ENCODE results near the gene DIS3L. TPM values are rescaled to one million over a fixed set of nuclear protein-coding genes. Genes with fewer than 3 reads are reported as not detected.

DIS3L gene
- total RNA-seq, 1 donor from 2014 or later, result 51.1 TPM

GRCh38 chr15:66269326-66270090 lies 23.9 kb upstream of the DIS3L start:
- no peak for TF ChIP-seq CTCF (IDR thresholded peaks at IDR 0.05; ENCODE audit: unreplicated experiment)
- H3K9me3 Mint-ChIP-seq (ENCODE audit: low read depth), result no peaks in the 10 kb centered on the region
- H3K36me3 Mint-ChIP-seq (ENCODE audit: insufficient read depth), result no peaks in the 10 kb centered on the region
- H3K27ac Mint-ChIP-seq, result no peak overlapping the region
- no peak overlapping the region for H3K4me3 Mint-ChIP-seq (ENCODE audit: low read depth)
- H3K4me1 Mint-ChIP-seq (ENCODE audit: low read depth), result peaks cover 3% of the 10 kb centered on the region
- peaks cover 10% of the 10 kb centered on the region for H3K27me3 Mint-ChIP-seq
- DNase-seq (ENCODE audit: low spot score, unreplicated experiment), result no peak

- no peak for TF ChIP-seq CTCF (IDR thresholded peaks at IDR 0.05; ENCODE audit: unreplicated experiment)
- H3K4me3 Mint-ChIP-seq (ENCODE audit: low read depth), result no peak overlapping the region
- DNase-seq (ENCODE audit: low spot score, unreplicated experiment), result no peak
- no peak overlapping the region for H3K27ac Mint-ChIP-seq
- H3K9me3 Mint-ChIP-seq (ENCODE audit: low read depth), result peaks cover 4% of the 10 kb centered on the region
- peaks cover 3% of the 10 kb centered on the region for H3K4me1 Mint-ChIP-seq (ENCODE audit: low read depth)
- peaks cover 10% of the 10 kb centered on the region for H3K27me3 Mint-ChIP-seq
- no peaks in the 10 kb centered on the region for H3K36me3 Mint-ChIP-seq (ENCODE audit: insufficient read depth)
Measured at GRCh38 chr15:66270932-66271331, 22.4 kb upstream of the DIS3L start.

GRCh38 chr15:66275352-66275751 lies 18.0 kb upstream of the DIS3L start:
- H3K9me3 Mint-ChIP-seq (ENCODE audit: low read depth), result peaks cover 4% of the 10 kb centered on the region
- H3K27ac Mint-ChIP-seq, result no peak overlapping the region
- H3K4me3 Mint-ChIP-seq (ENCODE audit: low read depth), result no peak overlapping the region
- no peaks in the 10 kb centered on the region for H3K36me3 Mint-ChIP-seq (ENCODE audit: insufficient read depth)
- no peak for DNase-seq (ENCODE audit: low spot score, unreplicated experiment)
- H3K27me3 Mint-ChIP-seq, result peaks cover 10% of the 10 kb centered on the region
- H3K4me1 Mint-ChIP-seq (ENCODE audit: low read depth), result no peaks in the 10 kb centered on the region
- no peak for TF ChIP-seq CTCF (IDR thresholded peaks at IDR 0.05; ENCODE audit: unreplicated experiment)

- Mint-ChIP-seq H3K27me3 (peaks cover 13% of the 10 kb centered on the region), H3K9me3 (ENCODE audit: low read depth) (peaks cover 4% of the 10 kb centered on the region), H3K4me3 (ENCODE audit: low read depth) (no peak overlapping the region)
Measured at GRCh38 chr15:66276546-66276945, 16.8 kb upstream of the DIS3L start.

GRCh38 chr15:66278056-66278455 lies 15.3 kb upstream of the DIS3L start:
- H3K27ac Mint-ChIP-seq, result no peak overlapping the region
- H3K9me3 Mint-ChIP-seq (ENCODE audit: low read depth), result peaks cover 4% of the 10 kb centered on the region
- H3K27me3 Mint-ChIP-seq, result peaks cover 13% of the 10 kb centered on the region
- H3K4me3 Mint-ChIP-seq (ENCODE audit: low read depth), result no peak overlapping the region
- TF ChIP-seq CTCF (IDR thresholded peaks at IDR 0.05; ENCODE audit: unreplicated experiment), result no peak
- no peaks in the 10 kb centered on the region for H3K4me1 Mint-ChIP-seq (ENCODE audit: low read depth)
- H3K36me3 Mint-ChIP-seq (ENCODE audit: insufficient read depth), result no peaks in the 10 kb centered on the region
- no peak for DNase-seq (ENCODE audit: low spot score, unreplicated experiment)

More at GRCh38 chr15:66276546-66276945, 16.8 kb upstream of the DIS3L start:
- no peaks in the 10 kb centered on the region for H3K36me3 Mint-ChIP-seq (ENCODE audit: insufficient read depth)
- no peaks in the 10 kb centered on the region for H3K4me1 Mint-ChIP-seq (ENCODE audit: low read depth)
- no peak overlapping the region for H3K27ac Mint-ChIP-seq
- no peak for TF ChIP-seq CTCF (IDR thresholded peaks at IDR 0.05; ENCODE audit: unreplicated experiment)
- no peak for DNase-seq (ENCODE audit: low spot score, unreplicated experiment)

Data from progenitor cell of endocrine pancreas (in vitro differentiated cells).